ENCODE results near the gene ATP6V0E1.
"Not testable (repeated sequence)": the region's sequence is repeated elsewhere in the genome, so short reads cannot be mapped to it uniquely, and the experiment has no call there.

Gene ATP6V0E1

GRCh38 chr5:173020154-173020581 is 36.6 kb downstream of the ATP6V0E1 start:
- no peak for TF ChIP-seq CTCF (IDR thresholded peaks at IDR 0.05; ENCODE audit: low read depth, low read length)
- Histone ChIP-seq H3K36me3 (peaks cover 35% of the 10 kb centered on the region), H3K4me3 (ENCODE audit: low read depth, low read length) (no peak overlapping the region), H3K27me3 (ENCODE audit: insufficient read depth, low read depth, severe bottlenecking) (no peaks in the 10 kb centered on the region), H3K9me3 (ENCODE audit: severe bottlenecking) (no peaks in the 10 kb centered on the region), H3K27ac (no peak overlapping the region)
- no peak for DNase-seq

DNA sequence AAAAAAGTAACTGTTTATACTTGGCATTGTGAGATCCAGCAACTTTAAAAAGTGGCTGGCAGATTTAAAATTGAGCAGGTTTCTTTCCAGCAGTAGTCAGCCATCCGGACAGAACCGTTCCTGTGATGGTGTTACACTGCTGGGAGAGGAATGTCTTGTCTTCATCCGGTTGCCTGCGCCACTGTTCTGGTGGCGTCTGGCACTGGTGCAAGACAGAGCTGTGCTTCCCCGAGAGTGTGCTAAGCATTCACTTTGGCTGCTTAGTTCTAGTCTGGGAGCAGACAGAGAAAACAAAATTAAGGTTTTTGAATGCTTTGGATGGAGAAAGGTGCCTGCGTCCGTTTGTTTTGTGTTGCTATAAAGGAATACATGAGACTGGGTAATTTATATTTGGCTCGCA is 37.1 kb downstream of the ATP6V0E1 start:
- H3K9me3 ChIP-seq (ENCODE audit: severe bottlenecking): no peaks in the 10 kb centered on the region
- no peak overlapping the region for H3K4me3 ChIP-seq (ENCODE audit: low read depth, low read length)
- peaks cover 37% of the 10 kb centered on the region for H3K36me3 ChIP-seq
- no peak overlapping the region for H3K27ac ChIP-seq
- H3K27me3 ChIP-seq (ENCODE audit: insufficient read depth, low read depth, severe bottlenecking): no peaks in the 10 kb centered on the region
- no peak for DNase-seq
- no peak for TF ChIP-seq CTCF (IDR thresholded peaks at IDR 0.05; ENCODE audit: low read depth, low read length)

GRCh38 chr5:173025651-173026050 is 42.1 kb downstream of the ATP6V0E1 start:
- Histone ChIP-seq H3K27me3 (ENCODE audit: insufficient read depth, low read depth, severe bottlenecking) (no peaks in the 10 kb centered on the region), H3K9me3 (ENCODE audit: severe bottlenecking) (no peaks in the 10 kb centered on the region), H3K27ac (no peak overlapping the region), H3K36me3 (peaks cover 30% of the 10 kb centered on the region), H3K4me3 (ENCODE audit: low read depth, low read length) (no peak overlapping the region)
- TF ChIP-seq CTCF (IDR thresholded peaks at IDR 0.05; ENCODE audit: low read depth, low read length): no peak
- DNase-seq: no peak

GRCh38 chr5:173027905-173028304 is 44.3 kb downstream of the ATP6V0E1 start:
- Histone ChIP-seq H3K36me3 (peaks cover 17% of the 10 kb centered on the region), H3K9me3 (ENCODE audit: severe bottlenecking) (no peaks in the 10 kb centered on the region), H3K27ac (no peak overlapping the region), H3K27me3 (ENCODE audit: insufficient read depth, low read depth, severe bottlenecking) (no peaks in the 10 kb centered on the region), H3K4me3 (ENCODE audit: low read depth, low read length) (no peak overlapping the region)
- no peak for TF ChIP-seq CTCF (IDR thresholded peaks at IDR 0.05; ENCODE audit: low read depth, low read length)
- DNase-seq: no peak

DNA sequence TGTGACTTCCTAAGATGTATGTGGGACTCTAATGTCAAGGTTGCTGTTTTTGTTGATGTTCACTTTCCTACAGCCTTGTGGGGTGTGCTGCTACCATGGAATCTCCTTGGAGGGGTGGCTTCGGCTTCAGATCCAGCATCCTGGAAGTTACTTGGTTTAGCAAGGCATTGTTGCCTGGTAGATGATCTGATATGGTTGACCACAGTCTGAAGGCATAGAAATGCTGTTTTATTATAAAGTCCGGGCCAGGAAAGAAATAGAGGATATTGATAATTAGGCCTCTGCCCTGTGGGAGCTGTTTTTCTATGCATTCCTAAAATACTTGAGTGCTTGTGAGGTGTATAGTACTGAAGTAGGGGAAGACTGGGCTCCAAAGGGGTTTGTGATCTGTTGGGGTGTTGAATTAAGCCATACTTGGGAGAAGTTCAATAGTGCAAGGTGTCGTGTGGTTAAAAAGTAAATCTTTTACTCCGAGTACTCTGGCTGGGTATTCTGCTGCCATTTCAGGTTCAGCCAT is 45.3 kb downstream of the ATP6V0E1 start:
- Histone ChIP-seq H3K27me3 (ENCODE audit: insufficient read depth, low read depth, severe bottlenecking) (no peaks in the 10 kb centered on the region), H3K36me3 (peaks cover 10% of the 10 kb centered on the region), H3K4me3 (ENCODE audit: low read depth, low read length) (no peak overlapping the region), H3K9me3 (ENCODE audit: severe bottlenecking) (no peaks in the 10 kb centered on the region), H3K27ac (no peak overlapping the region)
- DNase-seq: no peak
- TF ChIP-seq CTCF (IDR thresholded peaks at IDR 0.05; ENCODE audit: low read depth, low read length): no peak

GRCh38 chr5:173029499-173029921 is 45.9 kb downstream of the ATP6V0E1 start:
- Histone ChIP-seq H3K36me3 (peaks cover 13% of the 10 kb centered on the region), H3K27ac (no peak overlapping the region), H3K4me3 (ENCODE audit: low read depth, low read length) (no peak overlapping the region), H3K9me3 (ENCODE audit: severe bottlenecking) (no peaks in the 10 kb centered on the region), H3K27me3 (ENCODE audit: insufficient read depth, low read depth, severe bottlenecking) (no peaks in the 10 kb centered on the region)
- TF ChIP-seq CTCF (IDR thresholded peaks at IDR 0.05; ENCODE audit: low read depth, low read length): no peak
- no peak for DNase-seq

GRCh38 chr5:173032096-173032495 is 48.5 kb downstream of the ATP6V0E1 start:
- H3K9me3 ChIP-seq (ENCODE audit: severe bottlenecking); H3K4me3 ChIP-seq (ENCODE audit: low read depth, low read length); H3K27me3 ChIP-seq (ENCODE audit: insufficient read depth, low read depth, severe bottlenecking); DNase-seq; H3K27ac ChIP-seq: not testable (repeated sequence)
- H3K36me3 ChIP-seq: peaks cover 24% of the 10 kb centered on the region
